ENCODE results near the gene AGBL4.

AGBL4 gene

GRCh38 chr1:48560116-48560515 is 1463.6 kb downstream of the AGBL4 start:
- Histone ChIP-seq H2BK120ac (ENCODE audit: low read depth, low read length) (no peak overlapping the region), H2BK5ac (ENCODE audit: low read depth, low read length, poor library complexity, severe bottlenecking) (no peak overlapping the region), H3K18ac (ENCODE audit: low read depth in 1 of 2, low read length in 2 of 2) (no peak overlapping the region), H3K23ac (ENCODE audit: low read length in 2 of 2) (no peak overlapping the region), H3K4me3 (ENCODE audit: insufficient read depth in 1 of 2, low read depth in 1 of 2, low read length in 2 of 2) (no peak overlapping the region), H3K9ac (ENCODE audit: low read length) (no peak overlapping the region), H3K4ac (ENCODE audit: low read depth in 1 of 2, low read length in 2 of 2) (no peak overlapping the region), H2AFZ (ENCODE audit: low read depth, low read length) (no peak overlapping the region), H4K91ac (ENCODE audit: low read length) (no peak overlapping the region), H4K8ac (ENCODE audit: low read length) (no peak overlapping the region), H3K9me3 (ENCODE audit: control insufficient read depth, low read length) (no peaks in the 10 kb centered on the region), H2AK5ac (ENCODE audit: low read length, severe bottlenecking) (no peak overlapping the region), H3K79me1 (replicated peaks; ENCODE audit: low read length, poor library complexity, severe bottlenecking) (no peaks in the 10 kb centered on the region), H3K27ac (ENCODE audit: low read length, poor library complexity, severe bottlenecking) (no peak overlapping the region), H2BK15ac (ENCODE audit: low read depth, poor library complexity, severe bottlenecking) (no peak overlapping the region), H3K36me3 (ENCODE audit: control insufficient read depth in 1 of 2, insufficient read depth in 2 of 2, low read depth in 1 of 2, low read length in 2 of 2) (no peaks in the 10 kb centered on the region), H3K4me1 (ENCODE audit: control insufficient read depth, insufficient read depth, low read depth, low read length) (no peaks in the 10 kb centered on the region), H2BK12ac (ENCODE audit: low read length in 2 of 2) (no peak overlapping the region), H3K4me2 (ENCODE audit: low read length, poor library complexity, severe bottlenecking) (no peak overlapping the region), H3K27me3 (ENCODE audit: control insufficient read depth in 1 of 2, insufficient read depth in 1 of 2, low read length in 2 of 2) (peaks cover 0 to 16% of the 10 kb centered on the region in 2 experiments), H3K14ac (ENCODE audit: low read length in 2 of 2) (no peak overlapping the region)
- WGBS: no CpG with 5 or more reads among the region's 1 CpG
- no peak for DNase-seq

- DNase-seq: no peak
- WGBS: 77% methylated on average over 2 of the region's 2 CpGs
- no peak overlapping the region for H4K91ac ChIP-seq (ENCODE audit: low read length)
Measured at GRCh38 chr1:48558366-48558765, 1465.4 kb downstream of the AGBL4 start.

DNA sequence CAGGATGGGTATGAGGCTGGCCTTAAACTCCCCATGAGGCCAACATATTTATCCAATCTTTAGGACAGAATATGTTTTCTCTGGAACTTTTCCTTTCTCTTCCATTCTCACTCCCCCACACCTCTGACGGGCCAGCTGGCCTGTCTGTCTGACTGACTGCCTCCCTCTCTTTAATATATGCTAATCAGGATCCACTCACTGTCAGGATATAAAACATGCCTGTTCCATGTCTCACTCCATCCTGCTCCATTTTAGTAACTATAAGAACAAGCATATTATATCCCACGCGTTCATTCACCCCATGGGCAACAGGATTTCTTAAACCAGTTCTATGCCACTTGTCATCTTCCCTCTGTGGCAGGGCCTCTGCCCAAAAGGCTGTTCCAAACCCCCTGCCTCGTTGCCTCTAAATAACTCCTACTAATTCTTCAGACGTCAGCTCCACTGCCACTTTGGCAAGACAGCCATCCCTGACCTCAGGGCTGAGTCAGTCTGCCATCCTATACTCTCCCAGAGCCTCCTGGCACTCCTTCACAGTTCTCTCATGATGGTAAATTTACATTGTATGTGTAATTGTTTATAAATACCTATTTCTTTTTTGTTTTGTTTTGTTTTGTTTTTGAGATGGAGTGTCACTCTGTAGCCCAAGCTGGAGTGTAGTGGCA is 1467.4 kb downstream of the AGBL4 start:
- H2BK15ac ChIP-seq (ENCODE audit: low read depth, poor library complexity, severe bottlenecking): no peak overlapping the region
- H2BK5ac ChIP-seq (ENCODE audit: low read depth, low read length, poor library complexity, severe bottlenecking): no peak overlapping the region

More at GRCh38 chr1:48558366-48558765, 1465.4 kb downstream of the AGBL4 start:
- H3K4me3 ChIP-seq (ENCODE audit: insufficient read depth in 1 of 2, low read depth in 1 of 2, low read length in 2 of 2): no peak overlapping the region
- no peak overlapping the region for H2BK5ac ChIP-seq (ENCODE audit: low read depth, low read length, poor library complexity, severe bottlenecking)
- no peak overlapping the region for H3K18ac ChIP-seq (ENCODE audit: low read depth in 1 of 2, low read length in 2 of 2)
- H2AK5ac ChIP-seq (ENCODE audit: low read length, severe bottlenecking): no peak overlapping the region
- H2BK12ac ChIP-seq (ENCODE audit: low read length in 2 of 2): no peak overlapping the region
- no peak overlapping the region for H3K4ac ChIP-seq (ENCODE audit: low read depth in 1 of 2, low read length in 2 of 2)
- H3K4me2 ChIP-seq (ENCODE audit: low read length, poor library complexity, severe bottlenecking): no peak overlapping the region
- no peak overlapping the region for H3K23ac ChIP-seq (ENCODE audit: low read length in 2 of 2)
- no peaks in the 10 kb centered on the region for H3K9me3 ChIP-seq (ENCODE audit: control insufficient read depth, low read length)
- peaks cover 0 to 10% of the 10 kb centered on the region in 2 experiments for H3K27me3 ChIP-seq (ENCODE audit: control insufficient read depth in 1 of 2, insufficient read depth in 1 of 2, low read length in 2 of 2)
- H3K14ac ChIP-seq (ENCODE audit: low read length in 2 of 2): no peak overlapping the region
- H3K36me3 ChIP-seq (ENCODE audit: control insufficient read depth in 1 of 2, insufficient read depth in 2 of 2, low read depth in 1 of 2, low read length in 2 of 2): no peaks in the 10 kb centered on the region
- H2AFZ ChIP-seq (ENCODE audit: low read depth, low read length): no peak overlapping the region
- no peak overlapping the region for H3K9ac ChIP-seq (ENCODE audit: low read length)
- no peak overlapping the region for H3K27ac ChIP-seq (ENCODE audit: low read length, poor library complexity, severe bottlenecking)
- no peaks in the 10 kb centered on the region for H3K4me1 ChIP-seq (ENCODE audit: control insufficient read depth, insufficient read depth, low read depth, low read length)
- no peak overlapping the region for H2BK15ac ChIP-seq (ENCODE audit: low read depth, poor library complexity, severe bottlenecking)
- H4K8ac ChIP-seq (ENCODE audit: low read length): no peak overlapping the region
- H3K79me1 ChIP-seq (replicated peaks; ENCODE audit: low read length, poor library complexity, severe bottlenecking): no peaks in the 10 kb centered on the region
- H2BK120ac ChIP-seq (ENCODE audit: low read depth, low read length): no peak overlapping the region

DNA sequence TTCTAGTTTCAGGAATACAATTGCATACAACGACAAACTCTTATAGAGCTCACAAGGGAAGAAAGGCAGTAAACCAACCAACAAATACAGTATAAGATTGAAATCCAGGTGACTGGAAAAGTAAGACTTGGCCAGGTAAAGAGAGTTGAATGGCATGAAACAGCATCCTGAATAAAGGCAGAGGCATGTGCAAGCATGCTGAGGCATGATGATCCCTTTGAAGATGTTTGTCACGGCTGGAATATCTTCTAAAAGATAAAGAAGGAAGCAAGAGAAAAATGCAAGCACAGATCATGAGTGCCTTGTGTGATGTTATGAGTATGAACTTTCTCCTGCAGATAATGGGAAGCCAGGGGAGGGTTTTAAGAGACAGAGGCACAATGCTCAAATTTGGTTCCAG is 1468.5 kb downstream of the AGBL4 start:
- no peak overlapping the region for H2BK5ac ChIP-seq (ENCODE audit: low read depth, low read length, poor library complexity, severe bottlenecking)
- no peaks in the 10 kb centered on the region for H3K36me3 ChIP-seq (ENCODE audit: control insufficient read depth in 1 of 2, insufficient read depth in 2 of 2, low read depth in 1 of 2, low read length in 2 of 2)
- no peak overlapping the region for H4K91ac ChIP-seq (ENCODE audit: low read length)
- H3K4me3 ChIP-seq (ENCODE audit: insufficient read depth in 1 of 2, low read depth in 1 of 2, low read length in 2 of 2): no peak overlapping the region
- no peak for DNase-seq
- no peaks in the 10 kb centered on the region for H3K4me1 ChIP-seq (ENCODE audit: control insufficient read depth, insufficient read depth, low read depth, low read length)
- H4K8ac ChIP-seq (ENCODE audit: low read length): no peak overlapping the region
- H2BK12ac ChIP-seq (ENCODE audit: low read length in 2 of 2): no peak overlapping the region
- no peak overlapping the region for H3K9ac ChIP-seq (ENCODE audit: low read length)
- WGBS: 72% methylated on average over 1 of the region's 2 CpGs
- no peak overlapping the region for H3K23ac ChIP-seq (ENCODE audit: low read length in 2 of 2)
- H3K27ac ChIP-seq (ENCODE audit: low read length, poor library complexity, severe bottlenecking): no peak overlapping the region
- H3K79me1 ChIP-seq (replicated peaks; ENCODE audit: low read length, poor library complexity, severe bottlenecking): no peaks in the 10 kb centered on the region
- H2AK5ac ChIP-seq (ENCODE audit: low read length, severe bottlenecking): no peak overlapping the region
- no peak overlapping the region for H3K4me2 ChIP-seq (ENCODE audit: low read length, poor library complexity, severe bottlenecking)
- no peaks in the 10 kb centered on the region for H3K9me3 ChIP-seq (ENCODE audit: control insufficient read depth, low read length)
- H2AFZ ChIP-seq (ENCODE audit: low read depth, low read length): no peak overlapping the region
- H3K4ac ChIP-seq (ENCODE audit: low read depth in 1 of 2, low read length in 2 of 2): no peak overlapping the region
- H3K27me3 ChIP-seq (ENCODE audit: control insufficient read depth in 1 of 2, insufficient read depth in 1 of 2, low read length in 2 of 2): peaks cover 0 to 5% of the 10 kb centered on the region in 2 experiments
- no peak overlapping the region for H2BK15ac ChIP-seq (ENCODE audit: low read depth, poor library complexity, severe bottlenecking)
- no peak overlapping the region for H3K18ac ChIP-seq (ENCODE audit: low read depth in 1 of 2, low read length in 2 of 2)
- H3K14ac ChIP-seq (ENCODE audit: low read length in 2 of 2): no peak overlapping the region
- no peak overlapping the region for H2BK120ac ChIP-seq (ENCODE audit: low read depth, low read length)

More for the DNA sequence above, 1467.4 kb downstream of the AGBL4 start:
- Histone ChIP-seq H3K4me3 (ENCODE audit: insufficient read depth in 1 of 2, low read depth in 1 of 2, low read length in 2 of 2) (no peak overlapping the region), H2BK120ac (ENCODE audit: low read depth, low read length) (no peak overlapping the region), H4K91ac (ENCODE audit: low read length) (no peak overlapping the region), H2AK5ac (ENCODE audit: low read length, severe bottlenecking) (no peak overlapping the region), H3K18ac (ENCODE audit: low read depth in 1 of 2, low read length in 2 of 2) (no peak overlapping the region), H3K4ac (ENCODE audit: low read depth in 1 of 2, low read length in 2 of 2) (no peak overlapping the region), H3K4me2 (ENCODE audit: low read length, poor library complexity, severe bottlenecking) (no peak overlapping the region), H2BK12ac (ENCODE audit: low read length in 2 of 2) (no peak overlapping the region), H3K14ac (ENCODE audit: low read length in 2 of 2) (no peak overlapping the region), H3K4me1 (ENCODE audit: control insufficient read depth, insufficient read depth, low read depth, low read length) (no peaks in the 10 kb centered on the region), H4K8ac (ENCODE audit: low read length) (no peak overlapping the region), H3K23ac (ENCODE audit: low read length in 2 of 2) (no peak overlapping the region), H3K9ac (ENCODE audit: low read length) (no peak overlapping the region), H3K27ac (ENCODE audit: low read length, poor library complexity, severe bottlenecking) (no peak overlapping the region), H3K79me1 (replicated peaks; ENCODE audit: low read length, poor library complexity, severe bottlenecking) (no peaks in the 10 kb centered on the region), H3K9me3 (ENCODE audit: control insufficient read depth, low read length) (no peaks in the 10 kb centered on the region), H2AFZ (ENCODE audit: low read depth, low read length) (no peak overlapping the region), H3K36me3 (ENCODE audit: control insufficient read depth in 1 of 2, insufficient read depth in 2 of 2, low read depth in 1 of 2, low read length in 2 of 2) (no peaks in the 10 kb centered on the region), H3K27me3 (ENCODE audit: control insufficient read depth in 1 of 2, insufficient read depth in 1 of 2, low read length in 2 of 2) (peaks cover 0 to 5% of the 10 kb centered on the region in 2 experiments)
- no peak for DNase-seq
- 69% methylated on average over 5 of the region's 5 CpGs for WGBS

Data from mesenchymal stem cell (in vitro differentiated cells and primary cell).